GM21786 (cell line): ENCODE data around the gene CTAGE4.
"Not testable (repeated sequence)": the region's sequence is repeated elsewhere in the genome, so short reads cannot be mapped to it uniquely, and the experiment has no call there.

Experiments used
- ATAC-seq: cut with Tn5 transposase; IDR thresholded peaks from one replicate; pipeline ENCODE4 v1.9.1; 2021; ENCODE audit not compliant: unreplicated experiment

The CTAGE4 gene, protein sequence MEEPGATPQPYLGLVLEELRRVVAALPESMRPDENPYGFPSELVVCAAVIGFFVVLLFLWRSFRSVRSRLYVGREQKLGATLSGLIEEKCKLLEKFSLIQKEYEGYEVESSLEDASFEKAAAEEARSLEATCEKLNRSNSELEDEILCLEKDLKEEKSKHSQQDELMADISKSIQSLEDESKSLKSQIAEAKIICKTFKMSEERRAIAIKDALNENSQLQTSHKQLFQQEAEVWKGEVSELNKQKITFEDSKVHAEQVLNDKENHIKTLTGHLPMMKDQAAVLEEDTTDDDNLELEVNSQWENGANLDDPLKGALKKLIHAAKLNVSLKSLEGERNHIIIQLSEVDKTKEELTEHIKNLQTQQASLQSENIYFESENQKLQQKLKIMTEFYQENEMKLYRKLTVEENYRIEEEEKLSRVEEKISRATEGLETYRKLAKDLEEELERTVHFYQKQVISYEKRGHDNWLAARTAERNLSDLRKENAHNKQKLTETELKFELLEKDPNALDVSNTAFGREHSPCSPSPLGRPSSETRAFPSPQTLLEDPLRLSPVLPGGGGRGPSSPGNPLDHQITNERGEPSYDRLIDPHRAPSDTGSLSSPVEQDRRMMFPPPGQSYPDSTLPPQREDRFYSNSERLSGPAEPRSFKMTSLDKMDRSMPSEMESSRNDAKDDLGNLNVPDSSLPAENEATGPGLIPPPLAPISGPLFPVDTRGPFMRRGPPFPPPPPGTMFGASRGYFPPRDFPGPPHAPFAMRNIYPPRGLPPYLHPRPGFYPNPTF

DNA sequence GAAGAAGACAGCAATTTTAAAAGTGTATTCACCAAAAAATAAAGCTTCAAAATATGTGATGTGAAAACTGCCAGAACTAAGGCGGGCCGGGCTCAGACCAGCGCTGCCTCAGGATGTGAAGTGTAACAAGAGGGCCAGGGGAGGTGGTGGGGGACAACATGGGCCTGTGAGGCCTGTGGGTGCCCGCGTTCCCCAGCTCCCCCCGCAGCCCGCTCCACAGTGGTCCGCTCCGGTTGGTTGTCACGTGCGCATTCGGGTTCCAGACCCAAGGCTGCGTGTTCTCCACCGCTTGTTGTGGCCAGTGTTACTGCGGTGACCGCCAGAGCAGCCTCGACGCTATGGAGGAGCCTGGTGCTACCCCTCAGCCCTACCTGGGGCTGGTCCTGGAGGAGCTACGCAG lies at the start of gene CTAGE4:
Gene CTAGE4 (plus strand): TSS at position 301 of the 400 bp plus-strand sequence. CDS start 38 bp downstream, at position 339.
- ATAC-seq = not testable (repeated sequence)

DNA sequence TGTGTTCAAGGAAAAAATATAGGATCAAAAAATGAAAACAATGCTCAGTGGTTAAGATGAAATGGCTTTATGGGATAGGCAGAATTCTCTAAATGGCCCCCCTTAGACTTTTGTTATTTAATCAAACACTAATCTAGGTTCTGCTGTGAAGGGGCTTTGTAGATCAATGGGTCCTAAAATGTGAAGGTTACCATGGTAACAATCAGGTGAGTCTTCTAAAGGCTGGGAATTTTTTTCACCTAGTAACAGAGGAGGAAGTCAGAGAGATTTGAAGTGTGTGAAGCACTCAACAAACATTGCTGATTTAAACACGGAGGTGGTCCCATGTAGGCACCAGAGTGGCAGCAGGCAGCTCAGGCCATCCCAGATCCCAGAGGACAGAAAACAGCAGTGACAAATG lies 49.1 kb upstream of the CTAGE4 start:
- no peak for ATAC-seq

GRCh38 chr7:144137501-144137900 lies 45.8 kb upstream of the CTAGE4 start:
- ATAC-seq = no peak

- ATAC-seq = no peak
Measured at GRCh38 chr7:144142187-144142586, 41.1 kb upstream of the CTAGE4 start.

GRCh38 chr7:144144426-144144825 lies 38.8 kb upstream of the CTAGE4 start:
- no peak for ATAC-seq

DNA sequence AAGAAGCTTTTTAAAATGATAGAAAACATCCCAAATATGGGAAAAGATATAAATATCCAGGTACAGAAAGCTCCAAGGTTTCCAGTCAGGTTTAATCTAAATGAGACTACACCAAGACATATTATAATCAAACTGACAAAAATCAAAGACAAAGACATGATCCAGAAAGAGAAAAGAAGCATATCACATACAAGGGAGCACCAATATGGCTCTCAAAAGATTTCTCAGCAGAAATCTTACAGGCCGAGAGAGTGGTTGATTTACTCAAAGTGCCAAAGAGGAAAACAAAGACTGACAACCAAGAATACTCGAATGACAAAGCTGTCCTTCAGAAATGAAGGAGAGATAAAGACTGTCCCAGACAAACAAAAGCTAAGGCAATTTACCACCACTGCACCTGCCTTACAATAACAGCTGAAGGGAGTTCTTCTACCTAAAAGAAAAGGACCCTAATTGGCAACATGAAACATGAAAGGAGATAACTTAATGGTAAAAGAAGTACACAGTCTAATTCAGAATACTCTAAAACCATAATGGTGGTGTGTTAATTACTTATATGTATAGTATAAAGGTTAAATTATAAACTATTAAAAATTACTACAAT lies 34.9 kb upstream of the CTAGE4 start:
- no peak for ATAC-seq

GRCh38 chr7:144158861-144159260 lies 24.4 kb upstream of the CTAGE4 start:
- ATAC-seq = no peak

- ATAC-seq = no peak
Measured at GRCh38 chr7:144164784-144165183, 18.5 kb upstream of the CTAGE4 start.

DNA sequence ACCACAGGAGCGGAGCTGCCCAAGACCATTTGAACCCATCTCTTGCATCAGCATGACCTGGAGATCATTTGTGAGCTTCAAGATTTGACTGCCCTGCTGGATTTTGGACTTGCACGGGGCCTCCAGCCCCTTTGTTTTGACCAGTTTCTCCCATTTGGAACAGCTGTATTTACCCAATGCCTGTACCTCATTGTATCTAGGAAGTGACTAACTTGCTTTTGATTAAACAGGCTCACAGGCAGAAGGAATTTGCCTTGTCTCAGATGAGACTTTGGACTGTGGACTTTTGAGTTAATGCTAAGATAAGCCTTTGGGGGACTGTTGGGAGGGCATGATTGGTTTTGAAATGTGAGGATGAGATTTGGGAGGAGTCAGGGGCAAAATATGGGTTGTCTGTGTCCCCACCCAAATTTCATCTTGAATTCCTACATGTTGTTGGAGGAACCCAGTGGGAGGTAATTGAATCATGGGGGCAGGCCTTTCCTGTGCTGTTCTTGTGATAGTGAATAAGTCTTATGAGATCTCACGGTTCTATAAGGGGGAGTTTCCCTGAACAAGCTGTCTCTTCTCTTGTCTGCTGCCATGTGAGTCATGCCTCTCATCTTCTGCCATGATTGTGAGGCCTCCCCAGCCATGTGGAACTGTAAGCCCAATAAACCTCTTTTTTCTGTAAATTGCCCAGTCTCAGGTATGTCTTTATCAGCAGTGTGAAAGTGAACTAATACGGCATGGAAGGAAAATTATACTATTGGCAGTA lies 11.5 kb upstream of the CTAGE4 start:
- ATAC-seq = not testable (repeated sequence)

- no peak for ATAC-seq
Measured at GRCh38 chr7:144174613-144175012, 8.7 kb upstream of the CTAGE4 start.

DNA sequence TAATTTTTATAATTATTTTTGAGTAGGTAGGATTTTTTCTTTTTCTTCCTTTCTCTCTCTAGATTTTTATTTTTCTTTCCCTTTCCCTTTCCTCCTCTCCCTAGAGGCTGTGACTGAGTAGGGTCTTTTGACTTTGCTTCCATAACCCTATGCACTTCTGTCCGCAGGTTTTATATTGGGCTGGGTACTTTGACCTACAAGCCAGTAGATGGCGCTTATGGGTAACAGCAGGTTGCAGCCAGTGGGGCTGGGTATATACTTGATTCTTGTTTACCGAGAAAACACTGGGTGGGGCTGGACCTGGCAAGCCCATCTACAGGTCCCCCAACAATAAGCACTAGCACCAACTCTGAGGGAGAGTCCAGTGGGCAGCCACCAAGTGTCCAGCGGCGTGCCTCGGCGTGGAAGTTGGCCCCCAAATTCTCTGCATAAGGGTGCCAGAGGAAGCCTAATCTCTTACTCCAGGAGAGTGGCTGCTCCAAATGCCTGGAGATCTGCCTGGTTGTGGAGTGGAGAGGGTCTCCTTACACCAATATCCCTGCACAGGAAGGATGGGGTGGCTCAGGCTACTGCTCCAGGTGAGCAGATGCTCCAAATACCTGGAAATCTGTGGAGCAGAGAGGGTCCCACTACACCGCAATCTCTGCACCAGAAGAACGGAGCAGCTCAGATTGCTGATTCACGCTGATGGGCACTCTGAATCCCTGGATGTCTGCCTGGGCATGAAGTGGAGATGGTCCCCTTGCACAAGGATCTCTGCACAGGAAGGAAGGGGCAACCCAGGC lies 4.7 kb upstream of the CTAGE4 start:
- peak; percentile 98 for ATAC-seq

DNA sequence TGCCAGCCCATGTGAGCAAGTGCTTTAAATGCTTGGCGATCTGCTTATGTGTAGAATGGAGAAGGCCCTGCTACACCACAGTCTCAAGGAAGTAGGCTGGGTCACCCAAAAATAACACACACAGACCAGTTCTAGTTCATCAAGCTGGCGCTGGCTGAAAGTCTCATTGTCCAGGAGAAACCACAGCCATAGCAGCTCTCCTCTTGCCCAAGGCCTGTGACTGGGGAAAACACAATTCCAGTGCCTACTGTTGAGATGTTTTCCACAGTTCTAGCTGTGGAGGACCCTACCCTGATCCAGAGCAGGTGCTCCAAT lies 4.1 kb upstream of the CTAGE4 start:
- not testable (repeated sequence) for ATAC-seq

DNA sequence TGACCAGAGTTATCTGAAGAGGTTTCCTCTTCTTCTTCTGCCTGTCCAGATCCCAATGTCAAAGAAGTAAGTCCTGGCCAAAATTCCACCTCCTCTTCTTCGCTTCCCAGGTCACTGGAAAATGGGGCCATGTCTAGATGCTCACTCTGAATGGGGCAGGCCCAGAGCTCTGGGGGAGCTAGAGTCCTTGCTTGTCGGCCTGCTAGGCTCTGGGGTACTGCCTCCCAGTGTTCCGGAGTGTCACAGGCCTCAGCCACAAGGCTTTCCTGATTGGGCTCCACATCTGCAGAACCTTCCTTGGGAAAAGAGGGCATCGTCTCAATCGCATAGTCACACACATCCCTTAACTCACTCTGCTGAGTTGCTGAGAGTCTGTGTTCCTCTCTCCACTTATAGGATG lies 4.6 kb downstream of the CTAGE4 start:
- not testable (repeated sequence) for ATAC-seq

DNA sequence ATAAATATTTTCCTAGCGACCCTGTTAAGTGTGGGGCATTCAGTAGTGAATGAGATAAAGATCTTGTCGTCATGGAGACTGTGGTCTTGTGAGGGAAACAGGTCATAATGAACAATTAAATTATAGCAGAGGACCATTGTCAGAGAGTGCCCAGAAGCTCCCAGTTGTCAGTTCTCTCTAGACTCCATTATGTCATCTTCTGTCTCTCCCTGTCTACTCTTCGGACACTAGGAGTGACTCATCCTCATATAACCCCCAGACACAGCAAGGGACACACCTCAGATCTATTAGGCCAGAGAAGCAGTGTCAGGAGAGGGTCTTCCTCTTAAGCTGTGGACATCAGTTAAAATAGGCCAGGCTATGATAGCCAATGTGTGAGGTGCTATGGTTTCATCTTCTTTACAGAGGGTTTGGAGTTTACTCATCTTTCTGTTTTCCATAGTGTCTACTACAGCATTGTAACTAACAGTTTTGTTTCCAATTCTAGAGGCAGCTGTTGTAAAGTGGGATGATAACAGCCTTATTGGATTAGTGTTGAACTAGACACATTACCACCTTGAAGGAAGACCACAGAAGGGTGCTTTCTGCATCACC lies 5.4 kb downstream of the CTAGE4 start:
- not testable (repeated sequence) for ATAC-seq

DNA sequence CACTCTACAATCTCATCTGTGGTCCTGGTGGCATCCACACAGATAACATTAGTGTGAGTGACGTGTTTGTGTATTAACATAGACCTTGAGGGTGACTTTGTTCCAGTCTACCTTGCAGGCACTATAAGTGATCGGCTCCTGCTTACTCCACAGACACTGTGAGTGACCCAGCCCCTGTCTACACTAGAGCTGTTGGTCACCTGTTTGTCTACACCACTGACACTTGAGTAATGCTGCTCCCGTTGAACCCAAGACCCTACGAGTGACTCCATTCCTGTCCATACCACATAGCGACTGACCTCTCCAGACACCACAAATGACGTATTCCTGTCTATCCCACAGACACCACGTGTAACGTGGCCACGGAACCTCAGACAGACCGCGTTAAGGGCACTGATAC lies 10.5 kb downstream of the CTAGE4 start:
- not testable (repeated sequence) for ATAC-seq

DNA sequence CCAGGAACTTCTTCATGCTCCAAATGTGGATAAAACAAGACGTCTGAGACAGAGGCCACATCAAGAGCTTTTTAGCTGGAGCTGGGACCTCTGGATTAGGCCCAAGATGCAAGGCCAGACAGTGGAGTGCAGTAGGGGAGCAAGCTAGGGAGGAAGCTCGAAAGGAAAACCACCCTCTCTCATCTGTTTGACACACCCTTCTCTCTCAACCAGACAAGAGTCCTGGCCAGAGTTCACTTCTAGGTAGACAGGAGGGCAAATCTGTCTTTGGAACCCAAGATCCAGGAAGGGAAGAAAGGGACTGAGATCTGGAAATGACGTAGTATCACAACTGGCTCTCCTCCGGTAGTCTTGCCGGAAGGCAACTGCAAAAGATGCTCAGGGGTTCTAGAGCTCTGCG lies 11.2 kb downstream of the CTAGE4 start:
- not testable (repeated sequence) for ATAC-seq

GRCh38 chr7:144195212-144195872 lies 12.1 kb downstream of the CTAGE4 start, which contains the start of gene ARHGEF35:
Gene ARHGEF35 (minus strand): TSS chr7:144195833. CDS start chr7:144188383, 7,450 bp downstream.
- peak; percentile 58 for ATAC-seq

DNA sequence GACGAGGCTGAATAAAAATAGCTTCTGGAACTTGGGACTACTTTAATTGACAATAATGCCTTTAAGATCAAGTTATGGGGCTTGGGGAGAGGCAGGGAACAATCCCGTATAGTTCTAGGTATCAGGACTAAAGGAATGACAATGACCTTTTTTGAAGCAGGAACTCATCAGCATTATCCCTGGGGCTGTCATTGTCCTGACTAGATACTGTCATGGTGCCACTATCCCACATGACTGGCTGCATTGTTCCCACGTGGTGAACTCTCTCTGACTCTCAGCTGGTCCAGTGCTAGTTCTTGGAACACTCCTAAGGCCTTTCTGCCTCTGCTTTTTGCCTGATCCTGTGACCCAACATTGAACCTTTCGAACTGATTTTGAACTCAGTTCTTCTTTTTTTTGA lies 15.7 kb downstream of the CTAGE4 start:
- ATAC-seq = not testable (repeated sequence)

DNA sequence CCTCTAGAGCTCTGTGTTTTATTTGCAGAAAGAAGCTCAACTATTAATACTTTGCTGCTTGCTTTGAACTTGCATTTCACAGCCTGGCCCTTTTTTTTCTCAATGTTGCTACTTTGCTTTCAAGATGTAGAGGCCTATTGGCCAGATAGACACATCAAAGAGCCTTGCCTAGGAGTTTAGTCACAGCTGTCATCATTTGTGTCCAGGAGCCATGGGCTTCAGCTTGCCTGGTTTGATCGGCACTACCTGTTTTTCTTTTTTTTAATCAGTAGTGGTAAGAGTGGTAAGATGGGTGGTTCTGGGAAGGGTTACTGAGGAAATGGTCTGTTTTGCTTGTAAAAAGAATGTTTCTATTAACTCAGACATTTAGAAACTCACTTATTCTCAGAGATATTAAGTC lies 18.7 kb downstream of the CTAGE4 start:
- peak; percentile 19 for ATAC-seq
